GM21390 (cell line): ENCODE measurements around the gene MRTFB.

ENCODE experiments used
- ATAC-seq: cut with Tn5 transposase; IDR thresholded peaks from one replicate; pipeline ENCODE4 v1.9.1; 2021; ENCODE audit not compliant: unreplicated experiment

Gene MRTFB

DNA sequence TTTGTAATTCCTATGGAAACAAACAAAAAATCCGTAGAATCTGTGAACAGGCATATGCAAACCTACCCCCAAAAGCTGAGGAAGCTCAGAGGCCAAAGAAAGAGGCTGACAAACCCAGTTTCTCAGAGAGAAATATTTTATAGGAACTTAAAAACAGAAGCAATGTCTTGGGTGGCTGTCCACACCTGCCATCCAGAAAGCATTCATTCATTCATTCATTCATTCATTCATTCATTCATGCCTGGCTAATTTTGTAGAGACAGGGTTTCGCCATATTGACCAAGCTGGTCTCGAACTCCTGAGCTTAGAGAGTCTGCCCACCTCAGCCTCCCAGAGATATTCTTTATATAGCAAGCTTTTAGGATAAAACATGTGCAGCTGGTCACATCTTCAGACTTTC is 154.3 kb downstream of the MRTFB start:
- no peak for ATAC-seq

DNA sequence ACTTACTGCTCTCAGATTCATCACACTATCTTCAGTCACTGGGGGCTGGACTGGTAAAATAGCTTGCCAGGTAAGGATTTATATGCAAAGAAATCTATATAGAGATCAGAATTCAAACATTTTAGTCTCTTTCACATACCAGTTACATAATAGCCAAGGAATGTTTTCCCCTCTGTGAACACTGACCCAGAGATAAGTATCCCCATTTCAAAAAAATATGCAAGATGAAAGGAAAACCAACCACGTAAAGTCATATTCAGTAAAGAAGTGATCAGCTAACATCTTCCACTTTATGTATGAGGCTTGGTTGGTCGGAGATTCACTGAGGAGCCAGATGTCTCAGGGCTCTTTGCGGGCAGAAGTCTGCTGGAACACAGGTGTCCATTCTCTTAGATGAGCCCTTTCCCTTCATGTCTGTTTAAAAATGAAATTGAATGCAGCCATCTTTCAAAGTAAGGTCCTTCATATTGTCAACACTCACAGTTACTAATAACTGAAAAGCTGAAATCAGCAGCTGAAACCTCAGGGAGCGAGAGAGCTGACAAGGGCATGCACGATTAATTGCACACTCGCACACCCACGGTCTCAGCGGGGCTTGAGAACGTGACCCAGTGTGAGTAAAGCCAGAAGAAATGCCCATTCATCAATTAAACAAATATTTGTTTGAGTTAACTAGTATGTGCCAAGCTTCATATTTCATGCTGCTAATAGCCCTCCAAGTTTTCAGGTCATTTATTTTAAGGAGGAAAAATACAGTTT is 161.2 kb downstream of the MRTFB start:
- no peak for ATAC-seq

DNA sequence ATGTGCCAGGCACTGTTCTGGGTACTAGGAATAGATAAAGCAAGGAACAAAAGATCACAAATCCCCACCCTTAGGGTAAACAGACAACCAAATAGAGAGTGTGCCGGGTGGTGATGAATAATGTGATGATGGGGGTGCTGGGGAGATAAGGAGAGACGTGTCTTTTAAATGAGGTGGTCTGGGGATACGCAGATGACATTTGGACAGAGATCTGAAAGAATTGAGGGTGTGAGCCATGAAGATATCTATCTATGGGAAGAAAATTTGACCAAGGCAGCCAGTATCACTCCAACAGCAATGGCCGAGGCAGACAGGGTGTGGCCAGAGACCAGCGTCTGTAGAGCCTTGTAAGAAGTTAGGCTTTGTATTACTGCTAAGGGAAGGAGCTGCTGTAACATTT is 165.3 kb downstream of the MRTFB start:
- no peak for ATAC-seq

DNA sequence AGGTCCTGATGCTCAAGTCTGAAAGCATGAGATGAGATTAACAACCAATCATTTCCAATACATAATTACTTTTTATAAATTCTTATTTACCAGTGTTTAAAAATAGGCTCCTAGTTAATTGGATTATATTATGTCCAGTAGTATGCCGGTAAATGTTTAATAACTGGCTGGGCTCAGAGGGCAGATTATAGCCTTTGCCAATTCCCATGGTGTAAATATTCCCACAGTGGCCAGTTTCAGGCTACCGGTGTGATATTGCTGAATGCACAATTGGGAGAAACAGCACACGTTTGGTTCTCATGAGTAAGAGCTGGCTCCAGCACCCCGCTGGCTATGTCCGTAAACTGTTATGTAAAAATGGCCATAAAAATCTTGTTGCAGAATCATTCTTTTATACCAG is 167.6 kb downstream of the MRTFB start:
- ATAC-seq: no peak

DNA sequence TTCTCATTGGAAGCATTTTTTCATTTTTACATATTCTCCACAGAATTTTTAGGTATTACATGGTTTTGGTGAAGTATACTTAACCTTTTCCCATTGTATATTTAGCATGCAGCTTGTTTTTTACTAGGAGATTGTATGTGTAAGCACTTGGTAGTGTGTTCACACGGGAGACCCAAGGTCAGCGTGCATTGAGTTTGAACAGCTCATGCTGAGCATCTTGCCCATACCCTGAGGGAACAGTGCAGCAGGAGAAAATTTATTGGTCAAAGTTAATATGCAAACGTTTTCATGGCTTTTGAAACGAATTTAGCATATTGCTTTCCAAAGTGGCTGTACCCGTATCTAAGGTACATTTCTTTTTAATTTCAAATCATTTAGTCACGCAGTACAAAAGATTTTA is 168.7 kb downstream of the MRTFB start:
- ATAC-seq: no peak

DNA sequence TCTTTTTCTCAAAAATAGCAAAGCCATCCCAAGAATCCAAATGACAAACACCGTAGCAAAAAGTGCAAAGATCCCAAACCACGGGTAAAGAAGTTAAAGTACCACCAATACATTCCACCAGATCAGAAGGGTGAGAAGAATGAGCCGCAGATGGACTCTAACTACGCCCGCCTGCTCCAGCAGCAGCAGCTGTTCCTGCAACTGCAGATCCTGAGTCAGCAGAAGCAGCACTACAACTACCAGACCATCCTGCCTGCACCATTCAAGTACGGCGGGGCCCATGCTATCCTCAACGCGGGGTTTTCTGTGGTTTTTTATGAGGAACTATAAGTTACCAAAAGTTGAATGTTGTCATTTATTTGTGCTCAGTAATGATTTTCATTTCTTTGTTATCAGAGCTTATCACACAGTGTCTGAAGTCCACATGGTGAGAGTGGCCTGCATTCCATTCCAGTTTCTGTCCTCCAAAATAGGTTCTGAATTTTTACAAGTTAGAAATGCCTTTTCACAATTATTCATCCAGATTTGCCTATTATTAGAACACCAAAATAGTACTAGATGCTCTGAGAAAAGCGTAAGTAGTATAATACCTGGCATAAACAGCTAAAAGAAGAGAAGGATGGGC is 169.2 kb downstream of the MRTFB start:
- no peak for ATAC-seq

DNA sequence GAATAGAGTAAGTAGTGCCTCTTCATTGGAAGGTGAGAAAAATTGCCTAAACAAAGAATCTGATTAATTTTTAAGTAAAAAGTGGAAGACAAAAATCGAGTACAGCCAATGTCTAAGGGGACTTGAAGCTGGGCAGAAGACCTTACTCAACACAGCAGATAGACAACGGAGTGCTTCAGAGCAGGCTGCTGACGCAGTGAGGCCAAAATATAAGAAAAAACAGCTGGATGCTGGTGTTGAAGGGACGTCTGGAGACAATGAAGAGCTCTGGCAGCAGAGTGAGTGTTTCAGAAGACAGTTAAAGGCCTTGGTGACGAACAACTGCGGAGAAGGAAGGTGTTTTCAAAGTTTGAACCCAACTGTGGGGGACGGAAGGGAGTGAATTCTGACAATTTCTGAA is 169.8 kb downstream of the MRTFB start:
- ATAC-seq: no peak

DNA sequence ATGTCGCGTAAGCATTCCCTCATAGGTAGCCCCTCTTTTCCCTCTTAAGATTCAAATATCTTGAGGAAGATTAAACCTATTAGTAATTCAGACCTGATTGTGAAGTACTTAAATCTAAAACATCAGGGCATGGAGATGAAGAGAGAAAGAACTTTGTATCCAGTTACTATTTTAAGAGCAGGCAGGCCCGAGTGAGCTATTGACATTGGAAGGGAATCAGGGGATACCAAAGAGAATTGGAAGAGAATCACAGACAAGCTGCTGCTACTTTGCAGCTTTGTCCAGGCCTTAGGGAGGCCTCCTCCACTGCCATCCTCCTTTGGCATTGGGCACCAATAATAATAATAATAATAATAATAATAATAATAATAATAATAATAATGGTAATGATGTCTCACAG is 170.5 kb downstream of the MRTFB start:
- ATAC-seq: no peak

DNA sequence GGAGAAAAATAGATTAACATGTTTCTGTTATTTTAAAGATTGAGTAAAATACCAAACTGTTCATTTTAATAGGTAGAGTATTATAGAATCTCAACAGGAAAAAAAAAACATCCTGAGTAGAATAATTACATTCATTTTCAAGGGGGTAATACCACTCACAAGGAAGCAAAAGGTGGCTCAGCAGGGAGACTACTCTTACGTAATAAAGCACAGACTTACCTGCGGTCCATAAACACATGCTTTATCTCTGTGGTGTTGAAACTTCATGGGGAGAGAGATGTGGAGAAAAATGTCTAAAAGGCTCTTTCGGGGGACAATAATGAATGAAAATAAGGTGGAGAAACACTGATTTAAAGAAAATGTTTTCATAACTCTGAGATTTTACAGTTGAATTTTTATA is 171.7 kb downstream of the MRTFB start:
- no peak for ATAC-seq

DNA sequence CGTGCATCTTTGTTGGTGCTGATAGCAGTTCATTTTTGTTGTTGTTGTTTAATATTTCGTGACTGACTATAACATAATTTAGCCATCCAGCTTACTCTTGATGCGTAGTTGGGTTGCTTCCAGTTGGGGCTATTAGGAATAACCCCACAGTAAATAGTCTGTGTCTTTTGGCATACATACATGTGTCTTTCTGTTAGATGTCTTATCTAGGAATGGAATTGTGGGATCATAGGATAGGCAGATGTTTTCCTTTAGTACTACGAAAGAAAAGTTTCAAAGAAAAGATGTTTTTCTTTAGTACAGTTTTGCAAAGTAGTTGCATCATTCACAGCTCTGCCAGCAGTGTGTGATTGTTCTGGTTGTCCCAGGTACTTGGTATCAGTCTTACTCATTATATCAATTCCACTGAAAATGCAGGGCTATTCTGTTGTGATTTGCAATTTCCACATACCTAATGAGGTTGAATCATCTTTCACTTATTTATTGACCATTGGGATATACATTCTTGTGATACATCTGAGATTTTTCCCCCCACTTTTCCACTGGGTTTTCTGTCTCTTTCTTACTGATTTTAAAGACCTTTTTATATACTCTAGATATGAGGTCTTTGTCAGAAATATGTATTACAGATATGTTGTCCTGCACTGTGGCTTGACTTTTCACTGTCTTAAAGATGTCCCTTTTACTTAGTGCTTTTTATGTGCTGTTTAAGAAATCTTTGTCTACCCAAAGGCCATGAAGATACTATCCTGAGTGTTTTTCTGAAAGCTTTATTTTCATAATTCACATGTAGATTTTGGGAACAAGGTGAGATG is 173.3 kb downstream of the MRTFB start:
- ATAC-seq: no peak

DNA sequence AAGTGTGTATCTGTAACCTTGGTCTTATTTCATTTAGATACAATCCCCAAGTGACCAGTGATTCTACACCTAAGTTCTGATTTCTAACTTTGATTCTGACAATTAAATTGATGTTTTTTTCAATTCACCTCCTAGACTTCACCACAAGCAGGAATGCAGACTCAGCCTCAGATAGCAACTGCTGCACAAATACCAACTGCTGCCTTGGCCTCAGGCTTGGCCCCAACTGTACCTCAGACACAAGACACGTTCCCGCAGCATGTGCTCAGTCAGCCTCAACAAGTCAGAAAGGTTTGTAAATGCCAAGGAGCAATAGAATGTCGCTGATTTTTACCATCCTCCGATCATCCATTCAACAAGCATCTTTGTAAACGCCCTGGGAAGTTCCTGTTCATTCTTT is 177.7 kb downstream of the MRTFB start:
- no peak for ATAC-seq

DNA sequence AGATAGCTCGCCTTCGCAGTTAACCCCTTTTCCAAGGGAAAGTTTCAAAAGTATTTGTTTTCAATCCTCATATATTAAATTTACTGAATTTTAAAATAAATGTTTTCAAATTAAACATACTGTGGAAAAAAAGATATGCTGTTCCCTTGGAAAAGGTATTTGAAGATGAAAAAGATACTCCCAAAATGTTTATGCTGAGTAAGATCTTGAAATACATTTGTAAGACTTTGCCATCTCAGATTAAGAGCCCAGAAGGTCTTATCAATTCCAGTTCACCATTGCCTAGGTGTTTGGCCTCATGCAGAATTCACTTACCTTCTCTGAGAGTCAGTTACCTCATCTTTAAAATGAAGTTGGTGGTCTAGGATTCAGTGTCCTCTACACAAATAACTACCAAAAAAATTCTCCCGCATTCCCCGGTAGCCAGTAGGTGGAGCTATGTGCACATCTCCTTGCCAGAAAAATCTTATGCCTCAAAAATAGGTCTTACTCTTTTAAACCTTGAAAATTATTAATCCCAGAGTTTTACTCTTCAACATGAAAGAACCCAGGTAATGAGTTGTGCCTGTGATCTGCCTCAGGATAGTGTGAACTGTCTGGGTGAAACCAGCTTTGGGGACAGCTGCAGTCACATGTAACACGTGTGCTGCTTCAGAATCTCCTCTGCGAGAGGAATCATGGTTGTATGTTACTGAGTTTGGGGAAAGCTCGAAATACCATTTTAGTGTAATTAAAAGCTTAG is 178.3 kb downstream of the MRTFB start:
- no peak for ATAC-seq

DNA sequence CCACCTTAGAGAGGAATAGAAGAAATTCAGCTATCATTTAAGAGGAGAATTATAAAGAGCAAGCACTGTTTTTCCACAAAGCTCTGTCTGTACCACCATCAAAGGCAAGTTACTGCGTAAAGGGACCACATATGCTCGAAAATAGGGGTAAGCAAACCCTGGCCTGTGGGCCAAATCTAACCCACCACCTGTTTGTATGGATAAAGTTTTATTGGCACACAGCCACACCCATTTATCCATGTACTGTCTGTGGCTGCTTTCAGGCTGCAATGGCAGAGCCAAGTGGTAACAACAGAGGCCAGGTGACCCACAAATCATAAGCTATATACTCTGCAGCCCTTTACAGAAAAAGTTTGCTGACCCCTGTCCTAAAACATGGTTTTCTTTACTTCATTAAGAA is 180.3 kb downstream of the MRTFB start:
- no peak for ATAC-seq

DNA sequence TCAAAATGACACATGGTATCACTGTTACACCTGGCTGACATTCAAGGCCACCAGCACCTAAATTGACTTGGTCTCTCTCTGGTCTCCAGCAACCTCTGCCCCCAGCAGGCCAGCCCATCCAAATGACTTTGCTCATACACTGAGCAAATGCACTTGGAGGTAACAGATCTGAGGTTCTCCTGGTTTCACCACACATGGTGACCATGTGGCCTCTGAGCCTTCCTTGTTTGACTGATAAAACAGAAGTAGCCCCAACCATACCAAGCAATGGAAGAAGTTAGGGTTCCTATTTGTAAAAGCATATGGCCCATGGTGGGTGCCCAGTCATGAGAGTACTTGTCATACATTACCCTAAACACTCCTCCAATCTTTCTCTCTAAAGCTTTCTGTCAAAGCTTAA is 181.7 kb downstream of the MRTFB start:
- ATAC-seq: no peak

DNA sequence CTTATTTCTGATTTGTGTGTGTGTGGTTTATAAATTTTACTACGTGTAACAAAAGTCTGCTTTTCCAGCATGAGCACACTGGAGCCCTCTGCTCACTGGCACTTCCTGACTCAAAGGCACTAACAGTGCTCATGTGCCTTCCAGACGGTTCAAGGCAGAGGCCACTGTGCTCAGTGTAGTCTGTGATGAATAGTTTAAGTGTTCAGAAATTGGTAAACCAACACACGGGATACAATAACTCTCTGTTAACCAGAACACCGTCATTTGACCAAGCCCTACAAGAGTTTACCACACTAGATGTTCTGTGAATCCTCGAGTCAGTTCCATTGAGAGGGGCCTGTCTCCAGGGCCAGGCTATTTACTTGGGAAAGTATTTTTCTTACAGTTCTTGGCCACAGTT is 191.9 kb downstream of the MRTFB start:
- no peak for ATAC-seq

DNA sequence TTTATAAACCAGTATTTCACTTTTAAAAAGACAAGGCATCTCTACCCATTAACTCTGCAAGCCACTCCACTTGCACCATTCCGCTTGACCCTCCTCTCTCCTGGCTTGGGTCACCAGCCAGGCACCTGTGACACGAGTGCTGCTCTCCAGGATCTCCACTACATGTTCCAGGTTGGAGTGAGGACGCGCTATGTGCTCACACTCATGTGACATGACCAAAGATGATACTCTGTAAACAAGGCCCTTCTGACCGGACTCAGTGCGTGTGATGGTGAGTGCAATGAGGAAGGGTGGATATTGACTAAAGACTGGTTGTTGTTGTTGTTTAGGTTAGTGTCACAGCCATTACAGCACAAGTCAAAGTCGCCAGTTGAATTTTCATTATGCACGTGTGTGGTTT is 192.7 kb downstream of the MRTFB start:
- no peak for ATAC-seq

DNA sequence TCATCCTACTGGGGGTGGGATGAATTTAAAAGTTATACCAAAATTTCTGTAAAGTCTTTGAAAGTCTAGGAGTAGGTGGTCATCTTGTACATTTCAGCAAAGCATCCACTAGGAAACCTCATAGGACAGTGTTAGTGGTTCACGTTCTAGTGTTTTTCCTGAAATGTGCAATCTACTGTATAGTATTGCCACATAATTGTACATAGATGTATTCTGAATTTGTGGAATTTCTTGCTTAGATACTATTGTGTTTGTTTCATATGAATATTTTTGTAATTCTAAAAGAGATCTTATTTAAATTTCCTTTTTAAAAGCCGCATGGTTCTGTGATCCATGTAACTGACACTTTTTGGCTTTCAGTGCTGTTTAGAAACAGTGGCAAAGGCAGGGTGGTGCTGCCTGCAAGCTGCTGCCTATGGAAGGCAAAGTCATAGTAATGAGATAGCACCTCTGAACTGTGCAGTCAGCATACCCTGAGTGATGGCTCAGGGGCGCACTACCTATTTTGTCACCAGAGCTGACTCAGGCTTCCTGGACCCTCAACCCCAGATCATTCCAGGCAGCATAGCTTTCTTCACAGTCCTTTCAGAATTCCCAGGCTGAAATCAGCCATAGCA is 193.3 kb downstream of the MRTFB start:
- ATAC-seq: no peak

DNA sequence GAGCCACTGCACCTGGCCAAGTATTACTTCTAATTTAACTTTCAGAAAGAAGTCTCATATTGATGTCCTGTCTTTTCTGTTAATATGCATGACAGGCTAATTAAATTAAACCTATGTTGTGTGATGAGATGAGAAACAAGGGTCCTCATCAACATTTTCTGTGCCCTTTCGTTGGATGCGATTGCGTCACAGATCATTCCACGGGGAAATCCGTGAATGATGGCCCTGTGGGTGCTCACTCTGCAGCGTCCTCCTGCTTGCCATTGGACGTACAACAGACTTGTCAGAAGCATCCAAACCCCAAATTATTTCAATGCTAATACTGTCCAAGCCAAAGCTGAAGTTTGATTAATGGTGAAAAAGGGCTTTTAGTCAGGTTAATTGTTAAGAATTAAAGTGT is 197.0 kb downstream of the MRTFB start:
- no peak for ATAC-seq

DNA sequence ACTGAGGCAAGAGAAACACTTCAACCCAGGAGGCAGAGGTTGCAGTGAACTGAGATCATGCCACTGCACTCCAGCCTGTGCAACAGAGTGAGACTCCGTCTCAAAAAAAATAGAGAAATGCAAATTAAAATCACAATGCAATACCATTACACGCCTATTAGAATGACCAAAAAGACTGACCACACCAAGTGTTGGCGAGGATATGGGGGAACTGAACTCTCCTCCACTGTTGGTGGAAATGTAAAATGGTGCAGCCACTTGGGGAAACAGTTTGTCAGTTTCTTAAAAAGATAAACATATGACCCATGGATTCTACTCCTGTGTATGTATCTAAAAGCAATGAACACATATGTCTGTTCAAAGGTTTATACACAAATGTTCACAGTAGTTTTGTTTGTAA is 204.8 kb downstream of the MRTFB start:
- no peak for ATAC-seq

DNA sequence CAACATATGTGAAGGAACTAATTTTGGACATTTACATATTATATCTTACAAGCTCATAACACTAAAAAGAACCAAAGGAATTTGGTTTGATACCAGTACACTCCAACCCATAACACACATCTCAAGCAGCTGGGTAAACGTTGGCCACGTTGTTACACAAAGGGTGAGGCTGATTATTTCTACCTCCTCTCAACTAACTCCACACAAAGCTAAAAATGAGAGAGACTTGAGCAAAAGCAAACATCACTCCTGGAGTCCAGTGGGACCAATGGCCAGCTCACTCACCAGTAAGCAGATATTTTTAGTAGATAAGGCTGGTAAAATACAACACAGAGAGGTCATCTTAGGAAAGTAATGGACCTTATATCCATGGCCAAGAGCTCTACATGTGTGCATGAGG is 207.6 kb downstream of the MRTFB start:
- ATAC-seq: no peak

DNA sequence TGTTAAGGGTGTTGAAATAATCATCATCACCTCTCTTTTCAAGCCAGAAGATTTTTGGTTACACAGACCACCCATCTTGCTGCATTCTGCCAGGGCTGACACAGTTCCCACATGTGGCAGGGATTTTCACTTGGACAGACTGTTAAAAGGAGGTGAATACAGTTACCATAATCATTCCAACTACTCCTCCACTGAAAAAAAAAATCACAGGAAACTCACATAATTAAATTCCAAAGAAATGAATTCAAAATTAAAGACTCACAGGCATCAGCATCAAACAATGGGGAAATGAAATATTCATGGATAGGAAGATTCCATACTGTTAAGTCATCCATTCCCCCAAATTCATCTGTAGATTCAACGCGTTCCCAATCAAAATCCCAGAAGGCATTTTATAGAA is 209.4 kb downstream of the MRTFB start:
- ATAC-seq: no peak
